ENCODE results near the gene TPRN.

- TF ChIP-seq CTCF (conservative IDR thresholded peaks at IDR 0.05; ENCODE audit: low read depth, low read length) (no peak), EZH2 (IDR thresholded peaks at IDR 0.05; ENCODE audit: borderline replicate concordance, low read depth, low read length, poor library complexity, severe bottlenecking) (no peak)
Observed at GRCh38 chr9:137200311-137201204, at the start of gene TPRN.
